Activated CD4-positive, alpha-beta T cell treated with anti-CD3 and anti-CD28 coated beads, Interleukin-2, amount 10 ng/mL, durations not matched to agents 7 days and 5 days (primary cell): ENCODE data around the gene FAXDC2. TPM values are rescaled to one million over a fixed set of nuclear protein-coding genes. Genes with fewer than 3 reads are reported as not detected.

ENCODE experiments used
- microRNA-seq: library from miRNA; unstranded; fragments of <30 nt; microRNA quantifications from one replicate; pipeline ENCODE4 v1.2.0, GENCODE V29; 2021; ENCODE audit warnings: borderline microRNAs expressed, borderline replicate concordance
- total RNA-seq, 2 experiments: library from RNA; stranded (reverse); gene quantifications; one replicate each; pipeline ENCODE4 v1.2.3, GENCODE V29; 2021

FAXDC2 gene
- total RNA-seq, 2 experiments from 2014 or later = not detected

Small RNA genes within 50 kb of the gene (microRNA-seq; reads per million reads assigned to microRNA genes)
- gene MIR378H = not detected

Other genes with a start within 250 kb of the FAXDC2 start
- gene LARP1, start 95.2 kb downstream of the FAXDC2 start, total RNA-seq = 100 to 1,000 TPM; 203 to 213 TPM
- 10 to 100 TPM; 78.7 to 84.7 TPM for gene CNOT8, start 8.0 kb upstream of the FAXDC2 start, total RNA-seq
- gene GEMIN5, start 87.6 kb upstream of the FAXDC2 start, total RNA-seq = 10 to 100 TPM; 15.7 to 17.8 TPM
- 10 to 100 TPM; 44.2 to 51.0 TPM for gene MRPL22, start 90.5 kb upstream of the FAXDC2 start, total RNA-seq
- gene KIF4B, start 163.2 kb upstream of the FAXDC2 start, total RNA-seq = not detected